ES-I3 (cell line): ENCODE results near the gene SV2C.

Experiments
- H3K36me3 ChIP-seq: 2 replicates; pipeline ENCODE4 v1.6.1; 2013; ENCODE audit warnings: mild to moderate bottlenecking, low read length, control low read depth, moderate library complexity; ENCODE audit not compliant: insufficient read depth
- H3K4me1 ChIP-seq: 2 replicates; pipeline ENCODE4 v1.6.1; 2013; ENCODE audit warnings: mild to moderate bottlenecking, control low read depth, low read length; ENCODE audit not compliant: insufficient read depth
- H3K9ac ChIP-seq: 2 replicates; pipeline ENCODE4 v1.6.1; 2013; ENCODE audit warnings: low read depth, mild to moderate bottlenecking, low read length, moderate library complexity
- H3K9me3 ChIP-seq: 2 replicates; pipeline ENCODE4 v1.6.1; 2013; ENCODE audit warnings: mild to moderate bottlenecking, low read length, moderate library complexity; ENCODE audit not compliant: control insufficient read depth, insufficient read depth

The SV2C gene

DNA sequence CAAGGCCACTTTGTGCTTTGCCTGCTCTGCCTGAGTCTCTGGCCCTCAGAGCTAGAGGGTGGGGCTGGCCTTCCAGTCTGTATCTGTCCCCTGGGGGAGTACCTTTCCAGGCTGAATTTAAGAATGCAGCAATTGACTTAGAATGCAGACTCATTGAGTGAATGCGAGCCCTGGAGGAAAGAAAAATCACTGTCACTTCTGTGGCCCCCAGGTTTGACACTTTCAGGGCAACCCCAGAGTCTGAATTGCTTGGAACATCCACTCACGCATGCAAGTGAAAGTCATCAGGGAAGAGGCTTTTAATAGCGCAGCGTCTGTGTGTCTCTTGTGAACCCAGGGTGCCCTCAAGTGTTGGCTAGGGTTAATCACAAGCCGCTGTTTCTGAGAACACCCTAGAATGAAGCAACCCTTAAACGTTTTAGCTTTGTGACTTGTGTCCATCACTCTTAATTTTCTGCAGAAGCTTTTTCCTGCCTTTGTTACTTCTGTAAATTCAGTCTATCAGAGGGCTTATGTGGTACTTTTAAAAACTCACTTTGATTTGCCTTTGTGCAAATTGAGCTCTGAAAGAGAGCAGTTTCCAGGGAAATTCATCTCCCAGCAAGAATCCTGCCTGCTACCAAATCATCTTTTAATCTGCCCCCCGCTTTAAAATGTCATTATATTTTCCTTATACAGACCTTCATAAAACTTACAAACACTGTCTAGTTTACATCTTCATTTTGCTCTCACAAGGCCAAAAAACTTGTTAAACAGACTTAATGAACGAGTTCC lies 173.1 kb downstream of the SV2C start:
- no peak overlapping the region for H3K9ac ChIP-seq
- no peaks in the 10 kb centered on the region for H3K36me3 ChIP-seq
- H3K4me1 ChIP-seq = no peaks in the 10 kb centered on the region
- H3K9me3 ChIP-seq = no peaks in the 10 kb centered on the region

DNA sequence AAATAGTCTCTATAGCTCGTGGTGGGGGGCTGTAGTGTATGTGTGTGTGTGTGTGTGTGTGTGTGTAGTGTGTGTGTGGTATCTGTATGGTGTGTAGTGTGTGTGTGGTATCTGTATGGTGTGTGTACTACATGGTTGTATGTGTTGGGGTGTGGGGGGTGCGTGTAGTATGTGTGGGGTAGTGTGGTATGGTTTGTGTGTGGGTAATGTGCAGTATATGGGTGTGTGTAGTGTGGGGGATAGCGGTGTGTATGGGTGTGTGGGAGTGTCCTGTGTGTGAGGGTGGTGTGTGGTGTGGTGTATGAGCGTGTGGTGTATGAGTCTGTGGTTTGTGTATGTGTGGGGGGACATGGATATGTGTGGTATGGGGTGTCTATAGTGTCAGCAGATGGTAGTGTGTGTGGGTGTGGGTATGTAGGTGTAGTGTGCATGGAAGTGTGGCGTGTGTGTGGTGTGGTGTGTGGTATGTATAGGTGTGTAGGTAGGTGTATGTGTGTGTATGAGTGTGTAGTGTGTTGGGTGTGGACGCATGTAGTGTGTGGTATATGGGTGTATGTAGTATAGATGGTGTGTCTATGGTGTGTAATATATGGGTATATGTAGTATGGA lies 174.1 kb downstream of the SV2C start:
- Histone ChIP-seq H3K36me3 (no peaks in the 10 kb centered on the region), H3K9me3 (no peaks in the 10 kb centered on the region), H3K9ac (no peak overlapping the region), H3K4me1 (no peaks in the 10 kb centered on the region)

DNA sequence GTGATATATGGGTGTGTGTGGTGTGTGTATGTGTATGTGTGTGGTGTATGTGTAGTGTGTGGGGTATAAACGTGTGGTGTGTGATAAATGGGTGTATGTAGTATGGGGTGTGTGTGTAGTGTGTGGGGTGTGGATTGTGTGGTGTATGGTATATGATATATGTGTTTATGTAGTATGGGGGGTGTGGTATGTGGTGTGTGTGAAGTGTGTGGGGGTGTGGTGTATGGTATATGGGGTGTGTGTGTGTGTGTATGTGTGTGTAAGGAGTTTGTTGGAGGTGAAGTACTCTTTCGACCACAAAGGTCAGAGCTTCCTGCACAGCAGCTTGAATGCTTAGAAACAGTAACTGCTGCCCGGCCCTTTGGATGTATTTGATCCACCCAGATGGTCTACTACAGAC lies 174.7 kb downstream of the SV2C start:
- H3K9me3 ChIP-seq = no peaks in the 10 kb centered on the region
- H3K4me1 ChIP-seq = no peaks in the 10 kb centered on the region
- no peaks in the 10 kb centered on the region for H3K36me3 ChIP-seq
- no peak overlapping the region for H3K9ac ChIP-seq

DNA sequence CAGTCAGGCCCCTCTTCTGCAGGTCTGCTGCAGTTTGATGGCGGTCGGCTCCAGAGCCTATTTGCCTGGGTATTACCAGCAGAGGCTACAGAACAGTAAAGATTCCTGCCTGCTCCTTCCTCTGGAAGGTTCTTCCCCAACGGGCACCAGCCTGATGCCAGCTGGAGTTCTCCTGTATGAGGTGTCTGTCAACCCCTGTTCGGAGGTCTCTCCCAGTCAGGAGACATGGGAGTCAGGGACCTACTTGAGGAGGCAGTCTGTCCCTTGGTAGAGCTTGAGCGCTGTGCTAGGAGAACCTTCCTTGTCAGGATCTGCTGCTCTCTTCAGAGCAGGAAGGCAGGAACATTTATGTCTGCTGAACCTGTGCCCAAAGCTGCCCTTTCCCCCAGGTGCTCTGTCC lies 181.5 kb downstream of the SV2C start:
- Histone ChIP-seq H3K4me1 (peaks cover 4% of the 10 kb centered on the region; the same call in 1 of the 2 replicates), H3K9ac (no peak overlapping the region), H3K9me3 (no peaks in the 10 kb centered on the region), H3K36me3 (no peaks in the 10 kb centered on the region)

DNA sequence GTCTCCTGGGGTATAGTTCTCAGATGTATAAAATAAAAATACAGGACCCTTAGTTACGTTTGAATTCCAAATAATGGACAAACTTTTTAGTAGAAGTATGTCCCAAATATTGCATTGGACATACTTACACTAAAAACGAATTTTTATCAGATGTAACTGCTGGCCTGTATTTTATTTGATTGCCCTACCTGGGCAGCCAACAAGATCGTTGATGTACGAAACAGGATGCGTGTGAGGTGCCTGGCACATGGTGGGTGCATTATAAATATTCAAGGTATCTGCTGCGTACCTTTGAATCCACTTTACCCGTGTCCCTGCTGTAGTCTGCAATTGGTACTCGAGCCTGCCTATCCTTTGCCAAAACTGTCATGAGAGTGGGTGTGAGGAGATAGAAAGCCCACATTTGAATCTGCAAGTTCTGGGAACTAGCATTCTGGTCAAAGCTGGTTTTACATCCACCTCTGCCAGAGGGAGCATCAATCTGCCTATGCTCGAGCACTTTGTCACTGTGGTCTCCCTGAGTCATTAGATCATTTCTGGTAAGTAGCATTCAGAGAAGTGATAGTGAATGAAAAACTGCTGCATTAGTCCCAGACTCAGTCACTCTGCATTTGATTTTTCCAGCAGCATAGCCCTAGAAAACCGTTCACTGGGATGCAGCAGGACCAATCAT lies 186.2 kb downstream of the SV2C start:
- no peak overlapping the region for H3K9ac ChIP-seq
- peaks cover 24% of the 10 kb centered on the region for H3K4me1 ChIP-seq
- no peaks in the 10 kb centered on the region for H3K9me3 ChIP-seq
- no peaks in the 10 kb centered on the region for H3K36me3 ChIP-seq

DNA sequence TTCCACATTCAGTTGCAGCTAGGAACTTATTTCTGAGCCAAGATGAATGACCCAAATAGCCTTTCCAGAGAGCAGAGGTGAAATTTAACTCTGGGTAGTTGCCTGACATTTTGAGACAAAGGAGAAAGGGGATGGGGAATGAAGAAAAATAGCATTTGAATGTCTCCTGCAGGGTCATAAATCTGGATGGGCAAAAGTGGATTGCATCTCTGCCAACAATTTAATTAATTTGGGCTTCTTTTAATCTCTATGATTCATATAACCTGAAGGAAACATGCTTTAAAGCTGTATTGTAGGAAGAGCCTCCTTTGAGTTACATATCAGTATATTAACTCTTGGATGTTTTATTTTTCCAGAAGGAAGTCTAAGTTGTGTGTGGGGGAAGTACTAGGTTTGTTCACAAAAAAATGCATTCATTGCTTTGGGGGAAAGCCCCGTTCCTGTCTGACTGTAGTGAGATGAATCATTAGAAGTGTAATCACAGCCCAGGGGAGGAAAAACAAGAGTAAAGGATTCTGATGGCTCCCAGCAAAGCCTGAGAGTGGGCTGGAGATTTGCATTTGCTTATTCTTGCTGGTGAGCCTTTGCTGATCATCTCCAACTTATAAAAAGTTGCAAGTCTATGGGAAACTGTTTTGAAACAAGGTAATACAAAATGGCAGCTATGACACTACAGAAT lies 186.9 kb downstream of the SV2C start:
- Histone ChIP-seq H3K4me1 (peaks cover 24% of the 10 kb centered on the region), H3K36me3 (no peaks in the 10 kb centered on the region), H3K9me3 (no peaks in the 10 kb centered on the region), H3K9ac (no peak overlapping the region)

DNA sequence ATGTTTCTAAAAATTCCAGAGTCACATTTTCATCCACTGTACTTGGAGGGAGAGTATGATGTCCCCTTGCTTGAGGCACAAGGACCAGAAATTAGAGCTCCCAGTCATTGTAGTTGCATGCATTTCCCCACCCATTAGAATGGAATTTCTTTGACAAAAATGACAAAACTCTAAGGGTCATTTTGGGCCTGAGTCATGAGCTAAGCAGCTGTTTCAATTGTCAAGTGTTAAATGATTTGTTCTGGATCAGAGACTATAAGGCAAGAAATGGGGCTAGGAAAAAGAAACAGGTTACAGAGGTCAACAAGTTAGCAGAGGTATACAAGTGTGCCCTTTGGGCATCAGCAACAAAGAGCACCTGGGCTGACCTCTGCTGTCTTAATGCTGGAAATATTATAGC lies 188.7 kb downstream of the SV2C start:
- H3K9ac ChIP-seq = no peak overlapping the region
- H3K4me1 ChIP-seq = peaks cover 24% of the 10 kb centered on the region
- no peaks in the 10 kb centered on the region for H3K36me3 ChIP-seq
- H3K9me3 ChIP-seq = no peaks in the 10 kb centered on the region

DNA sequence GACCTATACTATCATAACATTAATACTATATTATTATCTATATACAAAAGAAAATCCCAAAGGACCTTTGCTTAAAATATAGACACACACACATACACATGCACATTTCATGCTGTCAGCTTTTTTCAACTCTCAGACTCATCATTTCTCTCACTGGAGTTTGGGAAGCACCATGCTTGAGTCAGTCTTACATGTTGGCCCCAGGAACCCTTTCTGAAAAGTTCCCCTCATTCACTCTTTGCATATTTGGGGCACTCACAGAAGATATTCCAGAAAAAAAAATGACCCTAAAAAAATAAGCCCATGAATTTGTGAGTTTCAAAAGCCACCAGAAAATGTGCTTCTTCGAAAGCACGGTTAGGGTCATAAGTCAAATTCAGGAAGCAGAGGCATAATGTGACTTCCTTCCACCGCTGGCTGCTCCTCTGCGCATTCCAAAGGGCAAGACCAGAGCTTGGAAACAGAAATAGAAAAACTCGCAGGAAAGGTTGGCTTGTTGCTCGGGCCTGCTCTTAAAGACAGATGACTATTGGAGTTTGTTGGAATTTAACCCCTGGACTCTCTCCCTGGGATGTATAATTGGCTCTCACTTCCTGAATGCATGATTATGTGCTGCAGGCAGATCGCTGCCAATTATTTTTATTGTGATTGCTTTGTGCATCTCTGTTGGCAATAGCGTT lies 190.2 kb downstream of the SV2C start:
- H3K4me1 ChIP-seq = peaks cover 24% of the 10 kb centered on the region
- no peak overlapping the region for H3K9ac ChIP-seq
- H3K36me3 ChIP-seq = no peaks in the 10 kb centered on the region
- no peaks in the 10 kb centered on the region for H3K9me3 ChIP-seq

DNA sequence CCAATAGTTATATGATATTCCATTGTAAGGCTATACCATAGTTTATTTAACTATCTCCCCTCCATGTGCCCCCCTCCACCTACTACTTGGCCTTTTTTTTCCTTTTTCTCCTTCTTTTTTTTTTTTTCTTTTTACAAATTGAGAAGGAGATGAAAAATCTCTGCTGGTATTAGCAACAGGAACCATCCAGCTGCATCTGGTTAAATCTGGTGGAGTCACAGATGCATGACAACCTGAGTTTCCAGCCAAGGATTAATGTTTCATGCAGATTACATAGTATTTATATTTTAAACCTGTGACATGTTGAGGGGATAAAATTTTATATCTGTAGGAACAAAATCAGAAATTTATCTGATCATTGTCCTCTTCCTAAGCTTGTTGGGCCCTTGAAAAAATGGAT lies 191.4 kb downstream of the SV2C start:
- no peak overlapping the region for H3K9ac ChIP-seq
- no peaks in the 10 kb centered on the region for H3K36me3 ChIP-seq
- no peaks in the 10 kb centered on the region for H3K9me3 ChIP-seq
- peaks cover 21% of the 10 kb centered on the region for H3K4me1 ChIP-seq

DNA sequence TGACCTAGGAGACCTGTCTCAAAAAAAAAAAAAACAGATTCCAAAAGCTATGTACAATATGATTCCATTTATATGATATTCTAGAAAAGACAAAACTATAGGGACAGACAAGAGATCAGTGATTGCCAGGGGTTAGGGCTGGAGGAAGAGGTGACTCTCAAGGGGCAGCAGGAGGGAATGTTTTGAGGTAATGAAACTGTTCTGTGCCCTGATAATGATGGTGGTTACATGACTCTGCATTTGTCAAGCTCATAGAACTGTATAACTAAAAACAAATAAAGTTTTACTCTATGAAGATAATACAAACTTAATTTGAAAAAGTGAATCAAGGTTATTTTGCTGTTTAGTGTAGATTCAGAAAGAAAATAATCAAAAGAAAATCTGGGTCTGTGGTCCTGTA lies 194.6 kb downstream of the SV2C start:
- Histone ChIP-seq H3K36me3 (no peaks in the 10 kb centered on the region), H3K4me1 (no peaks in the 10 kb centered on the region), H3K9me3 (no peaks in the 10 kb centered on the region), H3K9ac (no peak overlapping the region)

DNA sequence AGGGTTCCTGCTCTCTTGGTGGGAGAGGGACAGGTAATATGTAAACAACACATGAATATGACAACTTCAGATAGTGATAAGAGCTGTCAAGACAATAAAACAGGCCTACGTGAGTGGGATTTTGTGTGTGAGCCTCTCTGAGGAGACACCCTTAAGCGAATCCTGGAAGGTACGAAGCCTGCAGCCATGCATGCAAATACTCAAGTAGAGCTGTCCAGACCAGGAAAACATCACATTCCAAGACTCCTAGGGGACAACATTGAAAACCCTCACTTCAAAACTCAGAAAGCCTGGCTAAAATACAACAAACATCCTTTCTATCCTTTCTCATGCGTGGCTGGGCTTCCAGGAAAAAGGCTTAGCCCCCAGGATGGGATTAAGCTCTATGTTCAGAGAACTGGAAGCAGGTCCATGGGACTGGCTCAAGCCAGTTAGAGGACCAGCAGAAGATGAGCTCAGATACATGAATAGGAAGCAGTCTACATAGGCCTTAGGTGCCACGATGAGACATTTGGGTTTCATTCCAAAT lies 195.1 kb downstream of the SV2C start:
- no peaks in the 10 kb centered on the region for H3K36me3 ChIP-seq
- H3K9ac ChIP-seq = no peak overlapping the region
- H3K4me1 ChIP-seq = no peaks in the 10 kb centered on the region
- no peaks in the 10 kb centered on the region for H3K9me3 ChIP-seq

DNA sequence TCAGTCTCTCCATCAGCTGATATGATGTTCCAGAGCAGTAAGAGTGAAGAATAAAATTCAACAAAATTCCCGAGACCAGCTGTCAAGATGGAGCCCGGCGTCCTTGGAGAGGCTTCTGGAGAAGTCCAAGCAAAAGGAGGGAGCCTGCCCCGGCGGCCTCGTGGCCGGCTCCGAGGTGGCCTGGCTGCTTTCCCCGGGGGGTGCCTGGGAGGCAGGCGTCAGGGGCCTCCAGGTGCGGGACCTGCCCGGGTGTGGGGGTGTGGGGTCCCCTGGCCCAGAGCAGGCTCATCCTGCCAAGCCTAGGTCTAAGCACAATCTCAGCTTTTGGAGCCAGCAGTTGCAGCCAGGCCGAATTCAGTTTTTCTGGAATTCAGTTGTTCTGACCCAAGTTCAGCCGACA lies 197.3 kb downstream of the SV2C start:
- H3K36me3 ChIP-seq = no peaks in the 10 kb centered on the region
- H3K9ac ChIP-seq = no peak overlapping the region
- no peaks in the 10 kb centered on the region for H3K4me1 ChIP-seq
- no peaks in the 10 kb centered on the region for H3K9me3 ChIP-seq

DNA sequence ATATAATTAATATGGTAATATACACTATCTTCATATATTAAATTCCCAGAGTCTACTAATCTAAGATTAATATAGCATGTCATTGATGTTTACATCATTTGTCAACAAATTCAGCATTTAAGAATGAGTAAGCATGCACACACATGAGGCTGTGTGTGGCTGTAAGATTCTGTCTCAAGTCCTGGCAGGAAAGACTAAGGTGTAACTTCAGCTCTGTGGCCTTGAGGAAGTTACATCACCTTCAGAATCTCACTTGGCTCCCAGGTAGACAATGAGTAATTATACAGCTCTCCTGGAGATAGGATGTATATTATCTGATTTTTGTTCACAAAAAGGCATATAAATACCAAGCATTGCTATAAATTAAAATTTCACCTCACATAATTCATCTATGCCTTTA lies 200.5 kb downstream of the SV2C start:
- Histone ChIP-seq H3K36me3 (no peaks in the 10 kb centered on the region), H3K4me1 (no peaks in the 10 kb centered on the region), H3K9ac (no peak overlapping the region), H3K9me3 (no peaks in the 10 kb centered on the region)

DNA sequence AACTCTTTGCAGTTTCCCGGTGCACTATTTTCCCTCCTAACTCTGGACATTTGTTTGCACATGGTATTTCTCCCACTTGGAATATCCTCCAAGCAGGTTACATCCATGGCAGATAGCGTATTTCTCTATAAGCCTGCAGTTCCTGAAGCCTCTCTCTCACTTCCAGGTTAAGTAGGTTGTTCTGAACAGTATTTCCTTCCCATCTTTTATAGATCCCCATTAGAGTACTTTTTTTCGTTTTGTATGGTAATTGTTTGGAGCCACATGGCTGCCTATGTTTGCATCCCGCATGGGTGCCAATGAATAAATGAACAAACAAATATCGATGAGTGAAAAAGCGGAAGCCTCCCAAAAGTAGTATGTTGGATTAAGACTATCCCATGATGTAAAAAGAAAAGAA lies 206.5 kb downstream of the SV2C start:
- Histone ChIP-seq H3K9ac (no peak overlapping the region), H3K4me1 (no peaks in the 10 kb centered on the region), H3K9me3 (no peaks in the 10 kb centered on the region), H3K36me3 (no peaks in the 10 kb centered on the region)
